ENCODE measurements around the gene ATP2A3. TPM values are rescaled to one million over a fixed set of nuclear protein-coding genes. Genes with fewer than 3 reads are reported as not detected.
A peak's percentile ranks its signal among the peaks of the same experiment; 100 is the strongest.

Gene ATP2A3
- total RNA-seq, 2 donors from 2014 or later, result 125 to 234 TPM

GRCh38 chr17:3907483-3908216 is 56.6 kb downstream of the ATP2A3 start:
- no peaks in the 10 kb centered on the region for H3K36me3 Mint-ChIP-seq
- peaks cover 6 to 13% of the 10 kb centered on the region in 2 donors for H3K4me1 Mint-ChIP-seq (ENCODE audit: low read depth in 2 of 2)
- DNase-seq (ENCODE audit: low spot score) (no peak), ATAC-seq (no peak)
- H3K27me3 Mint-ChIP-seq, result no peaks in the 10 kb centered on the region
- no peak overlapping the region for H3K4me3 Mint-ChIP-seq
- H3K27ac Mint-ChIP-seq, result no peak overlapping the region
- H3K9me3 Mint-ChIP-seq, result no peaks in the 10 kb centered on the region

- no peak for DNase-seq (ENCODE audit: low spot score)
- no peaks in the 10 kb centered on the region for H3K36me3 Mint-ChIP-seq
- no peaks in the 10 kb centered on the region for H3K27me3 Mint-ChIP-seq
- no peaks in the 10 kb centered on the region for H3K9me3 Mint-ChIP-seq
- ATAC-seq, result no peak
- H3K4me3 Mint-ChIP-seq, result no peak overlapping the region
- no peak overlapping the region for H3K27ac Mint-ChIP-seq
- H3K4me1 Mint-ChIP-seq (ENCODE audit: low read depth in 2 of 2), result peaks cover 6 to 11% of the 10 kb centered on the region in 2 donors
Observed at GRCh38 chr17:3906881-3907280, 57.4 kb downstream of the ATP2A3 start.

GRCh38 chr17:3905017-3905520 is 59.2 kb downstream of the ATP2A3 start:
- no peak for DNase-seq (ENCODE audit: low spot score)
- no peaks in the 10 kb centered on the region for H3K27me3 Mint-ChIP-seq
- no peaks in the 10 kb centered on the region for H3K4me1 Mint-ChIP-seq (ENCODE audit: low read depth in 2 of 2)
- no peaks in the 10 kb centered on the region for H3K9me3 Mint-ChIP-seq
- no peak for ATAC-seq
- no peaks in the 10 kb centered on the region for H3K36me3 Mint-ChIP-seq
- H3K4me3 Mint-ChIP-seq, result no peak overlapping the region
- no peak overlapping the region for H3K27ac Mint-ChIP-seq

- no peaks in the 10 kb centered on the region for H3K36me3 Mint-ChIP-seq
- H3K4me1 Mint-ChIP-seq (ENCODE audit: low read depth in 2 of 2), result no peaks in the 10 kb centered on the region
- no peak overlapping the region for H3K4me3 Mint-ChIP-seq
- no peak overlapping the region for H3K27ac Mint-ChIP-seq
- no peak for DNase-seq (ENCODE audit: low spot score)
- ATAC-seq, result peak in 1 of 2 donors; percentile 11
- H3K27me3 Mint-ChIP-seq, result no peaks in the 10 kb centered on the region
- no peaks in the 10 kb centered on the region for H3K9me3 Mint-ChIP-seq
Observed at GRCh38 chr17:3904501-3904900, 59.7 kb downstream of the ATP2A3 start.

GRCh38 chr17:3903881-3904290 is 60.4 kb downstream of the ATP2A3 start:
- H3K4me3 Mint-ChIP-seq, result no peak overlapping the region
- no peaks in the 10 kb centered on the region for H3K4me1 Mint-ChIP-seq (ENCODE audit: low read depth in 2 of 2)
- H3K36me3 Mint-ChIP-seq, result no peaks in the 10 kb centered on the region
- DNase-seq (ENCODE audit: low spot score), result no peak
- ATAC-seq, result no peak
- H3K27ac Mint-ChIP-seq, result no peak overlapping the region
- no peaks in the 10 kb centered on the region for H3K9me3 Mint-ChIP-seq
- no peaks in the 10 kb centered on the region for H3K27me3 Mint-ChIP-seq

- H3K4me1 Mint-ChIP-seq (ENCODE audit: low read depth in 2 of 2), result no peaks in the 10 kb centered on the region
- no peak for ATAC-seq
- no peak overlapping the region for H3K4me3 Mint-ChIP-seq
Observed at GRCh38 chr17:3903051-3903825, 61.0 kb downstream of the ATP2A3 start.

GRCh38 chr17:3900646-3901045 is 63.6 kb downstream of the ATP2A3 start:
- Mint-ChIP-seq H3K27ac (peak overlapping the region in 1 of 2 donors; percentile 1), H3K36me3 (no peaks in the 10 kb centered on the region), H3K4me1 (ENCODE audit: low read depth in 2 of 2) (no peaks in the 10 kb centered on the region)

More at GRCh38 chr17:3903051-3903825, 61.0 kb downstream of the ATP2A3 start:
- Mint-ChIP-seq H3K36me3 (no peaks in the 10 kb centered on the region), H3K9me3 (no peaks in the 10 kb centered on the region), H3K27ac (no peak overlapping the region), H3K27me3 (no peaks in the 10 kb centered on the region)
- no peak for DNase-seq (ENCODE audit: low spot score)

GRCh38 chr17:3897731-3898130 is 66.5 kb downstream of the ATP2A3 start:
- DNase-seq (ENCODE audit: low spot score), result no peak
- Mint-ChIP-seq H3K27me3 (no peaks in the 10 kb centered on the region), H3K36me3 (no peaks in the 10 kb centered on the region), H3K9me3 (no peaks in the 10 kb centered on the region), H3K4me3 (no peak overlapping the region), H3K4me1 (ENCODE audit: low read depth in 2 of 2) (peaks cover 8 to 12% of the 10 kb centered on the region in 2 donors), H3K27ac (no peak overlapping the region)
- ATAC-seq, result no peak

More at GRCh38 chr17:3900646-3901045, 63.6 kb downstream of the ATP2A3 start:
- DNase-seq (ENCODE audit: low spot score), result no peak
- Mint-ChIP-seq H3K27me3 (no peaks in the 10 kb centered on the region), H3K9me3 (no peaks in the 10 kb centered on the region), H3K4me3 (no peak overlapping the region)
- no peak for ATAC-seq

GRCh38 chr17:3896968-3897235 is 67.3 kb downstream of the ATP2A3 start:
- DNase-seq (ENCODE audit: low spot score) (no peak), ATAC-seq (no peak)
- no peaks in the 10 kb centered on the region for H3K9me3 Mint-ChIP-seq
- peaks cover 8 to 12% of the 10 kb centered on the region in 2 donors for H3K4me1 Mint-ChIP-seq (ENCODE audit: low read depth in 2 of 2)
- no peaks in the 10 kb centered on the region for H3K36me3 Mint-ChIP-seq
- no peak overlapping the region for H3K4me3 Mint-ChIP-seq
- H3K27me3 Mint-ChIP-seq, result no peaks in the 10 kb centered on the region
- no peak overlapping the region for H3K27ac Mint-ChIP-seq

- Mint-ChIP-seq H3K27me3 (no peaks in the 10 kb centered on the region), H3K4me3 (no peak overlapping the region), H3K27ac (no peak overlapping the region), H3K4me1 (ENCODE audit: low read depth in 2 of 2) (peaks cover 12 to 17% of the 10 kb centered on the region in 2 donors), H3K36me3 (no peaks in the 10 kb centered on the region), H3K9me3 (no peaks in the 10 kb centered on the region)
- DNase-seq (ENCODE audit: low spot score), result no peak
- ATAC-seq, result no peak
Observed at GRCh38 chr17:3896108-3896967, 67.9 kb downstream of the ATP2A3 start.

GRCh38 chr17:3895354-3895753 is 68.9 kb downstream of the ATP2A3 start:
- DNase-seq (ENCODE audit: low spot score) (no peak), ATAC-seq (no peak)
- Mint-ChIP-seq H3K9me3 (no peaks in the 10 kb centered on the region), H3K27me3 (no peaks in the 10 kb centered on the region), H3K36me3 (no peaks in the 10 kb centered on the region), H3K27ac (no peak overlapping the region), H3K4me1 (ENCODE audit: low read depth in 2 of 2) (peaks cover 16 to 25% of the 10 kb centered on the region in 2 donors), H3K4me3 (no peak overlapping the region)

GRCh38 chr17:3894911-3895343 is 69.3 kb downstream of the ATP2A3 start:
- no peak overlapping the region for H3K27ac Mint-ChIP-seq

GRCh38 chr17:3894188-3894587 is 70.0 kb downstream of the ATP2A3 start:
- DNase-seq (ENCODE audit: low spot score) (no peak), ATAC-seq (no peak)
- Mint-ChIP-seq H3K27ac (peak overlapping the region; percentile 51 to 63), H3K9me3 (no peaks in the 10 kb centered on the region), H3K4me3 (peak overlapping the region; percentile 71), H3K4me1 (ENCODE audit: low read depth in 2 of 2) (peaks cover 16 to 26% of the 10 kb centered on the region in 2 donors), H3K36me3 (no peaks in the 10 kb centered on the region), H3K27me3 (no peaks in the 10 kb centered on the region)

More at GRCh38 chr17:3894911-3895343, 69.3 kb downstream of the ATP2A3 start:
- no peak for DNase-seq (ENCODE audit: low spot score)
- no peaks in the 10 kb centered on the region for H3K9me3 Mint-ChIP-seq
- peaks cover 16 to 26% of the 10 kb centered on the region in 2 donors for H3K4me1 Mint-ChIP-seq (ENCODE audit: low read depth in 2 of 2)
- no peak overlapping the region for H3K4me3 Mint-ChIP-seq
- no peaks in the 10 kb centered on the region for H3K27me3 Mint-ChIP-seq
- no peak for ATAC-seq
- no peaks in the 10 kb centered on the region for H3K36me3 Mint-ChIP-seq
